OCI-LY7 (cell line): ENCODE measurements around the gene HUNK. TPM values are rescaled to one million over a fixed set of nuclear protein-coding genes. Genes with fewer than 3 reads are reported as not detected.

Experiments used
- BruUV-seq: library from RNA; stranded (reverse); fragments of 400-500 nt; replicated peaks from 2 replicates; lab custom pipeline; 2021; lab: Mats Ljungman, UMichigan
- CTCF ChIA-PET: fragments of 300-600 bp; sonication (Branson Sonifier 250); formaldehyde crosslinking; loops from one replicate; lab custom pipeline; 2022; ENCODE audit warnings: antibody characterized with exemption; ENCODE audit not compliant: unreplicated experiment; lab: Charles Lee
- POLR2A ChIA-PET: fragments of 300-600 bp; sonication (Branson Sonifier 250); formaldehyde crosslinking; loops from one replicate; lab custom pipeline; 2022; ENCODE audit warnings: antibody characterized with exemption; lab: Charles Lee
- DNase-seq: peaks from one replicate; pipeline ENCODE4 v3.0.0-alpha.2; 2015; ENCODE audit warnings: low spot score
- H2AFZ ChIP-seq: fragments of 200-600 bp; sonication (generic), shearing (Covaris generic); 2 replicates; pipeline ENCODE4 v1.6.1; 2014; ENCODE audit warnings: mild to moderate bottlenecking, antibody characterized with exemption, low read length, moderate library complexity
- H3K27ac ChIP-seq: fragments of 200-600 bp; sonication (generic); 2 replicates; pipeline ENCODE4 v1.5.1; 2014; ENCODE audit warnings: mixed run types, low read depth, mild to moderate bottlenecking, moderate library complexity, low read length, inconsistent platforms; ENCODE audit not compliant: poor library complexity, severe bottlenecking
- H3K36me3 ChIP-seq: fragments of 200-600 bp; sonication (generic); 2 replicates; pipeline ENCODE4 v1.6.1; 2014; ENCODE audit warnings: mild to moderate bottlenecking, antibody characterized with exemption, low read length, moderate library complexity, mixed read lengths; ENCODE audit not compliant: insufficient read depth
- H3K4me1 ChIP-seq: fragments of 200-600 bp; sonication (generic); 2 replicates; pipeline ENCODE4 v1.5.1; 2014; ENCODE audit warnings: mild to moderate bottlenecking, low read length; ENCODE audit not compliant: insufficient read depth, poor library complexity, severe bottlenecking
- H3K4me2 ChIP-seq: fragments of 200-600 bp; sonication (generic); 2 replicates; pipeline ENCODE4 v1.6.1; 2014; ENCODE audit warnings: mild to moderate bottlenecking, low read length
- H3K4me3 ChIP-seq: fragments of 200-600 bp; sonication (generic); 2 replicates; pipeline ENCODE4 v1.5.1; 2014; ENCODE audit warnings: mild to moderate bottlenecking, low read depth, low read length; ENCODE audit not compliant: poor library complexity, severe bottlenecking
- H3K79me2 ChIP-seq: fragments of 200-600 bp; sonication (generic); 2 replicates; pipeline ENCODE4 v1.6.1; 2016; ENCODE audit warnings: low read depth, mild to moderate bottlenecking, low read length, moderate library complexity, mixed read lengths; ENCODE audit not compliant: insufficient read depth
- H3K9me2 ChIP-seq: fragments of 200-600 bp; sonication (generic); 2 replicates; pipeline ENCODE4 v1.6.1; 2016; ENCODE audit warnings: mild to moderate bottlenecking, low read length, mixed read lengths; ENCODE audit not compliant: insufficient read depth
- H3K9me3 ChIP-seq: fragments of 200-600 bp; sonication (generic); 2 replicates; pipeline ENCODE4 v1.6.1; 2014; ENCODE audit warnings: mild to moderate bottlenecking, mixed run types, low read length, mixed read lengths
- H4K20me1 ChIP-seq: fragments of 200-600 bp; sonication (generic); 2 replicates; pipeline ENCODE4 v1.6.1; 2014; ENCODE audit warnings: mild to moderate bottlenecking, antibody characterized with exemption, low read length, moderate library complexity, mixed read lengths; ENCODE audit not compliant: insufficient read depth
- EZH2phosphoT487 ChIP-seq: fragments of 200-600 bp; sonication (generic); IDR thresholded peaks from 2 replicates; pipeline ENCODE4 v1.6.1; 2018; ENCODE audit warnings: low read depth, borderline replicate concordance, mild to moderate bottlenecking, mixed run types, antibody characterized with exemption, low read length, moderate library complexity, mixed read lengths
- intact Hi-C: fragments of 100-400 bp; cut with micrococcal nuclease; formaldehyde crosslinking; loops from one replicate; pipeline ENCODE4 v1.10.0; 2022; ENCODE audit not compliant: unreplicated experiment
- total RNA-seq, 2 experiments: library from RNA; depleted of rRNA in 1 of 2; stranded (reverse); fragments of >200 nt in 1 of 2; shearing (Covaris generic) in 1 of 2; gene quantifications; 2 replicates each; pipeline ENCODE4 v1.2.3, GENCODE V29; 2014 to 2022
- TF ChIP-seq, protein P1 (sequence below): fragments of 200-600 bp; sonication (generic); conservative IDR thresholded peaks from 2 replicates; pipeline ENCODE4 v1.5.1; 2014; ENCODE audit warnings: mild to moderate bottlenecking, antibody characterized with exemption, low read length, moderate library complexity, mixed read lengths

HUNK gene
- total RNA-seq, 2 experiments from 2014 or later, result 0.35 to 5.5 TPM

- ChIA-PET CTCF (no interaction called here), POLR2A (interaction anchor here (0.7 kb wide), 1 partner anchor 305 kb away, joined by 3 read pairs; no protein-coding TSS in a partner anchor)
- H3K4me1 ChIP-seq, result no peaks in the 10 kb centered on the region
- no peaks in the 10 kb centered on the region for H3K79me2 ChIP-seq
- no TSS peak for BruUV-seq
- DNase-seq, result no peak
- no peak overlapping the region for H3K4me3 ChIP-seq
- H3K36me3 ChIP-seq, result no peaks in the 10 kb centered on the region
- H4K20me1 ChIP-seq, result no peaks in the 10 kb centered on the region
- TF ChIP-seq, protein P1, sequence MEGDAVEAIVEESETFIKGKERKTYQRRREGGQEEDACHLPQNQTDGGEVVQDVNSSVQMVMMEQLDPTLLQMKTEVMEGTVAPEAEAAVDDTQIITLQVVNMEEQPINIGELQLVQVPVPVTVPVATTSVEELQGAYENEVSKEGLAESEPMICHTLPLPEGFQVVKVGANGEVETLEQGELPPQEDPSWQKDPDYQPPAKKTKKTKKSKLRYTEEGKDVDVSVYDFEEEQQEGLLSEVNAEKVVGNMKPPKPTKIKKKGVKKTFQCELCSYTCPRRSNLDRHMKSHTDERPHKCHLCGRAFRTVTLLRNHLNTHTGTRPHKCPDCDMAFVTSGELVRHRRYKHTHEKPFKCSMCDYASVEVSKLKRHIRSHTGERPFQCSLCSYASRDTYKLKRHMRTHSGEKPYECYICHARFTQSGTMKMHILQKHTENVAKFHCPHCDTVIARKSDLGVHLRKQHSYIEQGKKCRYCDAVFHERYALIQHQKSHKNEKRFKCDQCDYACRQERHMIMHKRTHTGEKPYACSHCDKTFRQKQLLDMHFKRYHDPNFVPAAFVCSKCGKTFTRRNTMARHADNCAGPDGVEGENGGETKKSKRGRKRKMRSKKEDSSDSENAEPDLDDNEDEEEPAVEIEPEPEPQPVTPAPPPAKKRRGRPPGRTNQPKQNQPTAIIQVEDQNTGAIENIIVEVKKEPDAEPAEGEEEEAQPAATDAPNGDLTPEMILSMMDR, result no peak
- no peak for TF ChIP-seq EZH2phosphoT487
- no peaks in the 10 kb centered on the region for H3K9me2 ChIP-seq
- no peaks in the 10 kb centered on the region for H3K9me3 ChIP-seq
- no peak overlapping the region for H2AFZ ChIP-seq
- intact Hi-C loops, result no loop called here
- H3K27ac ChIP-seq, result no peak overlapping the region
- no peak overlapping the region for H3K4me2 ChIP-seq
Measured at GRCh38 chr21:31897311-31897710, 24.5 kb downstream of the HUNK start.

- H3K9me3 ChIP-seq, result no peaks in the 10 kb centered on the region
- no peaks in the 10 kb centered on the region for H3K9me2 ChIP-seq
- no peak for DNase-seq
- H2AFZ ChIP-seq, result peak overlapping the region; percentile 20; the same call in 1 of the 2 replicates
- H3K36me3 ChIP-seq, result no peaks in the 10 kb centered on the region
- no peak overlapping the region for H3K27ac ChIP-seq
- POLR2A ChIA-PET, result interaction anchor here (0.5 kb wide), 1 partner anchor 408 kb away, joined by 4 read pairs; no protein-coding TSS in a partner anchor
- no peaks in the 10 kb centered on the region for H3K79me2 ChIP-seq
- intact Hi-C loops, result no loop called here
- H3K4me1 ChIP-seq, result peaks cover 8% of the 10 kb centered on the region
- CTCF ChIA-PET, result no interaction called here
- no peak overlapping the region for H3K4me2 ChIP-seq
- TF ChIP-seq EZH2phosphoT487, result no peak
- TF ChIP-seq, protein P1, result no peak
- H3K4me3 ChIP-seq, result no peak overlapping the region
- no TSS peak for BruUV-seq
- H4K20me1 ChIP-seq, result no peaks in the 10 kb centered on the region
Measured at GRCh38 chr21:31898933-31899630, 26.3 kb downstream of the HUNK start.
